Activated CD8-positive, alpha-beta memory T cell treated with anti-CD3 and anti-CD28 coated beads, Interleukin-2, amount 50 U/mL, for 24 hours (primary cell): ENCODE results near the gene CCL20.
"Not testable (repeated sequence)": the region's sequence is repeated elsewhere in the genome, so short reads cannot be mapped to it uniquely, and the experiment has no call there.

Source experiments
- DNase-seq: peaks from one replicate; pipeline ENCODE4 v3.0.0-alpha.2; 2020; ENCODE audit errors: extremely low read depth

CCL20 gene

GRCh38 chr2:227834423-227834822 lies 20.8 kb downstream of the CCL20 start:
- no peak for DNase-seq

- no peak for DNase-seq
Measured at GRCh38 chr2:227834916-227835650, 21.4 kb downstream of the CCL20 start.

GRCh38 chr2:227839339-227840129 lies 25.9 kb downstream of the CCL20 start:
- DNase-seq: not testable (repeated sequence)

GRCh38 chr2:227846831-227847230 lies 33.2 kb downstream of the CCL20 start:
- DNase-seq: no peak

GRCh38 chr2:227848146-227848545 lies 34.5 kb downstream of the CCL20 start:
- DNase-seq: no peak

- DNase-seq: no peak
Measured at GRCh38 chr2:227848586-227848985, 34.9 kb downstream of the CCL20 start.

- no peak for DNase-seq
Measured at GRCh38 chr2:227849906-227850305, 36.3 kb downstream of the CCL20 start.

GRCh38 chr2:227853204-227853629 lies 39.6 kb downstream of the CCL20 start:
- DNase-seq: no peak

GRCh38 chr2:227853765-227854271 lies 40.2 kb downstream of the CCL20 start:
- no peak for DNase-seq

GRCh38 chr2:227855440-227855839 lies 41.8 kb downstream of the CCL20 start:
- DNase-seq: no peak

- no peak for DNase-seq
Measured at GRCh38 chr2:227856697-227857096, 43.1 kb downstream of the CCL20 start.

GRCh38 chr2:227860221-227860641 lies 46.6 kb downstream of the CCL20 start:
- DNase-seq: no peak

- no peak for DNase-seq
Measured at GRCh38 chr2:227861011-227861410, 47.4 kb downstream of the CCL20 start.

GRCh38 chr2:227862227-227862740 lies 48.6 kb downstream of the CCL20 start:
- no peak for DNase-seq

- no peak for DNase-seq
Measured at GRCh38 chr2:227862741-227863588, 49.3 kb downstream of the CCL20 start.

GRCh38 chr2:227864161-227864756 lies 50.6 kb downstream of the CCL20 start:
- DNase-seq: no peak

GRCh38 chr2:227865291-227865690 lies 51.6 kb downstream of the CCL20 start:
- no peak for DNase-seq
